OCI-M2 (cell line): ENCODE results near the gene TXNDC2.
"Not testable (repeated sequence)": the region's sequence is repeated elsewhere in the genome, so short reads cannot be mapped to it uniquely, and the experiment has no call there.

ENCODE experiments used
- DNase-seq: peaks from one replicate; lab custom pipeline; 2025; ENCODE audit not compliant: unreplicated experiment; lab: John Stamatoyannopoulos, UW

Gene TXNDC2

GRCh38 chr18:9884090-9884489 lies 1.7 kb upstream of the TXNDC2 start:
- no peak for DNase-seq

GRCh38 chr18:9884532-9885140 lies 1.1 kb upstream of the TXNDC2 start:
- no peak for DNase-seq

DNA sequence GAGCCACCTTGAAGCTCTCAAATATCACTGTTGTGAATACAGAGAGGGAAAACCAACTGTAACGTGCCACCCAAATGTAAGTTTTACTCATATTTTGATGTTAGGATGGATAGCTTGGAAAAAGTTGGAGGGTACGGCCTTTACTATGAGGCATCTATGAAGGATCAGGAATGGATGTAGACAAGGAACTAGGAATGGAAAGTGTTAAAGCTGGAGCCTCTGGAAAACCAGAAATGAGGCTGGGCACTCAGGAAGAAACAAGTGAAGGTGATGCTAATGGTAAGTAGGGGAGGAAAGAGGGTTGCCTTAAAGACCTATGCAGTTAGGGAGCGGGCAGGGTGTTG lies 204 bp downstream of the TXNDC2 start:
- DNase-seq = no peak

- DNase-seq = no peak
Measured at GRCh38 chr18:9887992-9888391, 2.2 kb downstream of the TXNDC2 start.

- DNase-seq = no peak
Measured at GRCh38 chr18:9890196-9890595, 4.4 kb downstream of the TXNDC2 start.

- DNase-seq = no peak
Measured at GRCh38 chr18:9890957-9891356, 5.2 kb downstream of the TXNDC2 start.

GRCh38 chr18:9891515-9891914 lies 5.7 kb downstream of the TXNDC2 start:
- DNase-seq = not testable (repeated sequence)

DNA sequence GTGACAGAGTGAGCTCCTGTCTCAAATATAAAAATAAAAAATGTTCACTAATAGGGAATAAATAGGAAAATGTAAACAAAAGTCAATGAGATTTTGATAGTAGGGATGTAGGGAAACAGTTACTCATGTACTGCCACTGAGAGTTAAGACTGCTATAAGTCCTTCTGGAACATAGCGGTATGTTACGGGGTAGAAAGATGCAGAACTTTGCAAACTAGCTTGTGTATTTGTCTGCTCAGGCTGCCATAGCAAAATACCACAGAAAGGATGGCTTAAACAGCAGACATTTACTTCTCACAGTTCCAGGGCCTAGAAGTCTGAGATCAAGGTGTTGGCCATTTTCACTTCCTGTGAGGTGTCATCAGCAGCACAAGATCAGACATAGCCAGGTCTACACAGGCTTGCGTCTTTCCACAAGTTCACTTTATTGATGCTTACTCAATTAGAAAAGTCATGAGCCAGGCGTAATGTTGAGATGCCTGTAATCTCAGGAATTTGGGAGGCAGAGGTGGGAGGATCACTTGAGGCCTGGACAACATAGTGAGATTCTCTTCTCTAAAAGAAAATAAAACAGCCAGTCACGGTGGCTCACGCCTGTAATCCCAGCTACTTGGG lies 8.8 kb downstream of the TXNDC2 start:
- DNase-seq = no peak

DNA sequence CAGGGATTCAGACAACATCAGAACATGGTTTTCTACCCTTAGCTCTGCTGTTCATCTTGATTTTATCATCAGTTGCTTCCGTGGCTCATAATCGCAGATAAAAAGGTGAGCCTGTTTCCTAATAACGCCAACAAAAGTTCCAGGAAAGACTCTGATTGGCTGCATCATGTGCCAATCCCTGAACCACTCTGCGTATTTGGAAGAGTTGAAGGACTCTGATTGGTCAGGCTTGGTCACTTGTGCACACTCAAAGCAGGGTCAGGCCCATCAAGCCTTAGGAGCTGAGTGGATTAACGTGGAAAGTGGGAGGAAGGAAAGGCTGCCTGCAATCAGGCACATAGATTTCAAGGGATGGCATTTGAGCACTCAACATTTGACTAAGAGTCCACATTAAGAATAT lies 11.4 kb downstream of the TXNDC2 start:
- no peak for DNase-seq

DNA sequence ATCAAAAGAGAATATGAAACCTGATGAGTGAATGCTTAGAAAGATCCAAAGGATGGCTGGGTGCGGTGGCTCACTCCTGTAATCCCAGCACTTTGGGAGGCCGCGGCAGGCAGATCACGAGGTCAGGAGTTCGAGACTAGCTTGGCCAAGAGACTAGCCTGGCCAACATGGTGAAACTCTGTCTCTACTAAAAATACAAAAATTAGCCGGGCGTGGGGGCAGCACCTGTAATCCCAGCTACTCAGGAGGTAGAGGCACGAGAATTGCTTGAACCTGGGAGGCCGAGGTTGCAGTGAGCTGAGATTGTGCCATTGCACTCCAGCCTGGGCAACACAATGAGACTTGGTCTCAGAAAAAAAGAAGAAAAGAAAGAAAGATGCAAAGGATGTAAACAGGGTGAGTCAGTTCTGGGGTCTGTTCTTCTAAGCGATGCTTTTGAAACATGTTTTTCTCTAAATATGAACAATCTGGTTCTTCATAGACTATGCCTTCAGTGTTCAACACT lies 12.1 kb downstream of the TXNDC2 start:
- not testable (repeated sequence) for DNase-seq

- DNase-seq = peak; percentile 17
Measured at GRCh38 chr18:9898792-9899549, 13.2 kb downstream of the TXNDC2 start.

- DNase-seq = not testable (repeated sequence)
Measured at GRCh38 chr18:9899550-9899930, 13.8 kb downstream of the TXNDC2 start.

- no peak for DNase-seq
Measured at GRCh38 chr18:9900699-9901098, 14.9 kb downstream of the TXNDC2 start.

GRCh38 chr18:9901377-9901776 lies 15.6 kb downstream of the TXNDC2 start:
- no peak for DNase-seq

GRCh38 chr18:9902264-9902663 lies 16.5 kb downstream of the TXNDC2 start:
- not testable (repeated sequence) for DNase-seq

DNA sequence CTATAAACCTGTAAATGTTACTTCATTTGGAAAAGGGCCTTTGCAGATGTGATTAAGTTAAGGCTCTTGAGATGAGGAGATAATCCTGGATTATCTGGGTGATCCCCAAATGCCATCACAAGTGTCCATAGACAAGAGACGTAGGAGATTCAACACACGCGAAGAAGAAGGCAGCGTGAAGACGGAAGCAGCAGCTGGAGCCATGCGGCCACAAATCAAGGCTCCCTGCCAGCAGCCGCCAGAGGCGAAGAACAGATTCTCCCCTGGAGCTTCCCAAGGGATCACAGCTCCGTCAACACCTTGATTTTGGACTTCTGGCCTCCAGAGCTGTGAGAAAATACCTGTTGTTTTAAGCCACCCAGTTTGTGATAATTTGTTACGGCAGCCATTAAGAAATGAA lies 17.1 kb downstream of the TXNDC2 start:
- DNase-seq = no peak

- no peak for DNase-seq
Measured at GRCh38 chr18:9905401-9905922, 19.7 kb downstream of the TXNDC2 start.

DNA sequence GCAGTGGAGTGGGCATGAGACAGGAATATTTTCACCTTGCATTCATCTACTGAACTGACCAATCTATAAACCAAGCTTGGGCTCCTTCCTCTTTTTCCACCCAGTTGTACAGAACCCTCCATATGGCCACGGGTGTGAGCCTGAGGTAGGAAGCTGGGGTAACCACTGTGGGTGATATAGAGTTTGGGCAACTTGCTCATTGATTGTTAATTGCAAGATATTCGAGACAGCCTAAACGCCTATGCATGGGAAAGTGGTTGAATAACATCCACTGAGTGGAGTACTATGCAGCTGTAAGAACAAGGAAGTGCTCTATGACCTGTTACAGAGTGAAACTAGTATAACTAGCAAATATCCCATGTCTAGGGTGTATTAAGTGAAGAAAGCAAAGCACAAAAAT lies 20.7 kb downstream of the TXNDC2 start:
- DNase-seq = no peak

DNA sequence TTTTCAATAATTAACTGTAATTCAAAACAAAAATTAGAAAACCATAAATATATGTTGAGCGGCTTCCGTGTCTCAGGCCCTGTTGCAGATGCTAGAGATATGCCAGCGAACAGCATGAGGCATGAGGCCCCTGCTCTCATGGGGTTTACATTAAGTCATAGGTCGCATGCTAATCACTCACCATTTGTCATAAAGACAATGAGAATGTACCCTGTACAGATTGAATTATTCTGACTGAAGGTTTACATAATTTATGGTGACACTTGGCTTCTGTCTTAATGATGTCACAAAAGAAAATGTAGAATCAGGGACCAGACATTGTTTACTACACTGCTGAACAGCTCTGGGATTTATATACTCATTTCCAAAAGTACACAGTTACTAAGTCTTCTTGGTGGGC lies 22.1 kb downstream of the TXNDC2 start:
- DNase-seq = no peak

GRCh38 chr18:9910071-9910470 lies 24.3 kb downstream of the TXNDC2 start:
- DNase-seq = no peak

- no peak for DNase-seq
Measured at GRCh38 chr18:9910661-9911060, 24.9 kb downstream of the TXNDC2 start.

DNA sequence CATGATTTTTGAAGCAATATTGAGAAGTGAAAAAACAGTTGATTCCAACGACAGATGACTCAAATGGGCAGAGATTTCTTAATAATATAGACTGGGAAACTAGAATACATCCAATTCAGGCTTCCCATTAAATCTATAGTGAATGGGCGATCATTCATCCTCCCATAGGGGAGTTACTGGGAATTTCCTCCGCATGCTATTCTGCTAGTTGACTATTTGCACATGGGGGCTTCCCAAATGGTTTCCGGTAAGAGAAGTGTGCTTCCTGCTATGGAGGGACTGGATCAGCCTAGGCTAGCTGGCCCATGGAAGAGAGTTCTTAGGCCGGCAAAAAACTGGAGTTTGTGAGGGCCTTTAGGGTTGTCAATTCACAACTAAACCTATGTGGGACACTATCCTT lies 25.5 kb downstream of the TXNDC2 start:
- DNase-seq = no peak
